Measurements from ENCODE around the gene KRT16.
"Not testable (repeated sequence)": the region's sequence is repeated elsewhere in the genome, so short reads cannot be mapped to it uniquely, and the experiment has no call there.

KRT16 gene

DNA sequence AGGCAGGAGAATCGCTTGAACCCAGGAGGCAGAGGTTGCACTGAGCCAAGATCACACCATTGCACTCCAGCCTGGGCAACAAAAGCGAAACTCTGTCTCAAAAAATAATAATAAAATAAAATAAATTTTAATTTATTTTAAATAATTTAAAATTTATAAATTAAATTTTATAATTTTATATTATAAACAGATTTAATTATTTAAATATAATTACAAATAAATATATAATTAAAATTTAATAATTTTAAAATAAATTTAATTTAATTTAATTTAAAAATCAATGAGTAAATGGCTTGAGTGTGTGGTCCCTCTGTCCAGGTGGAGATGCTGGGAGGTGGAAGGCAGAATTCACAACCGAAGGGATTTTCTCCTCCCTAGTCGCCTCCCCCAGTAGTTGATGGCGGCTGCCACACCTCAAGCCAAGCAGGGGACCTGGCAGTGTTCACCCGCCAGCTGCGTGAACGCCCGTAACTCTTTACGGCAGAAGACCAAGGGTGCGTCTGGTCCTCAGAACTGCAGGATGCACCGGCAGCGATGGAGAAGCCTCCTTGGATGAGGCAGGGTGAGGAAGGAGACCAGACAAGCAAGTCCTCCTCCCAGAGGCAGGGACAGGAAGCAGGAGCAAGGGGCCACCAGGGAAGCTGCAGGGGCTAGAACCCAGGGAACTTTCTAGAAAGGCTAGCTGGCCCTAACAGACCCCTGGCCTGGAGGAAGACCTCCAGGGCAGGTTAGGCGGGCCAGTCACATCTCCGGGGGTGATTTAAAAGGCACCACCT is 34.7 kb upstream of the KRT16 start:
- DNase-seq = no peak

- no peak for DNase-seq
These were observed 29.9 kb upstream of the KRT16 start for GRCh38 chr17:41642252-41643156.

DNA sequence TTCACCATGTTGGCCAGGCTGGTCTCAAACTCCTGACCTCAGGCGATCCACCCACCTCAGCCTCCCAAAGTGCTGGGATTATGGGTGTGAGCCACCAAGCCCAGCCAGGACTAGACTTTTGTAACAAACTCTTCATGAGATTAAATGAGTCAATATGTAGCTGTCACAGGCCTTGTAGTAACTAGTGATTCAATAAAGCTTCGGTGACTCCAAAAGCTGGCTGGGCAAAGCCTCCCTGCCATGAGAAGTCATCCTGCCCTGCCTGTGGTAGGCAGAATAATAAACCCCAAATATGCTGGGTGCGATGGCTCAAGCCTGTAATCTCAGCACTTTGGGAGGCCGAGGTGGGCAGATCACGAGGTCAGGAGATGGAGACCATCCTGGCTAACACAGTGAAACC is 28.0 kb upstream of the KRT16 start:
- not testable (repeated sequence) for DNase-seq

- no peak for DNase-seq
These were observed 27.2 kb upstream of the KRT16 start for GRCh38 chr17:41639492-41640473.

DNA sequence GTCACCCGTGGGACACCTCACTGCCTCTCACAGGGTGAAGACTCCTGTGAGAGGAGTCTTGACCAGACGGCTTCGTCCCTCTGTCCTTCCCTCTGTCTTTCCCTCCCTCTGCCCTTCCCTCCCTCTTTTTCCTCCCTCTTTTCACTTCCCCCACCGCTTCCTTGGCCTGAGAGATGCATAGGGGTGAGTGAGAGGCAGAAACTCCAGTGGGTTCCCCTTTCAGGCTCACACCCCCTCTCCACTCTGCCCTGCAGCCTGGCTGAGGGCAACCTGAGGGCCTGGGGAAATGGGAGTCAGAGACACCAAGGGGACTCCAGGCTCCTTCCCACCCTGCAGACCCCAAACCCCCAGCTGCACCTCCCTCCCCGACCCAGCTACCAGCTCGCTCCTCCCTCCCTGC is 26.4 kb upstream of the KRT16 start:
- DNase-seq = no peak

GRCh38 chr17:41638194-41638593 is 25.6 kb upstream of the KRT16 start:
- DNase-seq = no peak

GRCh38 chr17:41636652-41637051 is 24.1 kb upstream of the KRT16 start:
- DNase-seq = no peak

DNA sequence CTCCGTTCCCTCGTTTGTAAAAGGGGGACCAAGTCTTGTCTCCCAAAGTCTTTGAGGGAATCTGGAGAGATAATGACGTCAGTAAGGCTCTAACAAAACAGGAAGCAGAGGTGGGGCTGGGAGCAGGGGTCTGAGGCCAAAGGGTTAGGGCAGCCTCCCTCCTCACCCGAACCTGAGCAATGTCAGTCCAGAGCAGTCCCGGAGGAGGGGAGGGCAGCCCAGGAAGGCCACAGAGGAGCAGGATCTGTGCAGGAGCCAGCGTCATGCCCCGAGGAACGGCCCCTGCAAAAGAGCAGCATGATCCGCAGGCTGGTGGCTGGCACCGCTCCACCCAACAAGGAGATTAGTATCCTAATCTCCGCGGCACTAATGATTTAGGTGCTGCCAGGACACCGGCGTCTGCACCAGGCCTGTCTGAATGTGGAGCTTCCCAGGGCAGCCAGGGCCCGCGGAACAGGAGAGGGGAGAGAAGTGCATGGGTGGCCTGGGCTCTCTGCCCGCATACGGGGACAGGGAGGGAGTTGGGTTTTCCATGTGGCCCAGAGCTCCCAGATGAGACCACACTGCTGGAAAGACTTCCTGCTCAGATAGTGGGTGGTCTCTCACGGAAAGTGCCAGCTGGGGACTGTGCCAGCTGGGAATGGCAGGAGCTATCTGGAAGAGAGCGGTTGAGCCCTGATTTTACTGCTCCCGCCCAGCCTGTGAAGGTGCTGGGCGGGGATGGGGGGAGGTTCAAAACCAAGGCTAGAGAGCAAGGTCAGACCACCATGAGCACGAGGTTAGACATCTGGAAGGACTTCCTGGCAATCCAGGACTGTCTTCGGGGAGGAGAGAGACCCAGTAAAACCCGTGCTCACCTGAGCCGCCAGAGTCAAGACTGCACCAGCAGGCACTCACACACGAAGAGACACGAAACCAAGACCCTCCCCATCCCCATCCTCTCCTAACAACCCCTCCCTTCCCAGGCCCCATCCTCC is 22.8 kb upstream of the KRT16 start:
- no peak for DNase-seq

GRCh38 chr17:41634639-41635038 is 22.1 kb upstream of the KRT16 start:
- DNase-seq = no peak

DNA sequence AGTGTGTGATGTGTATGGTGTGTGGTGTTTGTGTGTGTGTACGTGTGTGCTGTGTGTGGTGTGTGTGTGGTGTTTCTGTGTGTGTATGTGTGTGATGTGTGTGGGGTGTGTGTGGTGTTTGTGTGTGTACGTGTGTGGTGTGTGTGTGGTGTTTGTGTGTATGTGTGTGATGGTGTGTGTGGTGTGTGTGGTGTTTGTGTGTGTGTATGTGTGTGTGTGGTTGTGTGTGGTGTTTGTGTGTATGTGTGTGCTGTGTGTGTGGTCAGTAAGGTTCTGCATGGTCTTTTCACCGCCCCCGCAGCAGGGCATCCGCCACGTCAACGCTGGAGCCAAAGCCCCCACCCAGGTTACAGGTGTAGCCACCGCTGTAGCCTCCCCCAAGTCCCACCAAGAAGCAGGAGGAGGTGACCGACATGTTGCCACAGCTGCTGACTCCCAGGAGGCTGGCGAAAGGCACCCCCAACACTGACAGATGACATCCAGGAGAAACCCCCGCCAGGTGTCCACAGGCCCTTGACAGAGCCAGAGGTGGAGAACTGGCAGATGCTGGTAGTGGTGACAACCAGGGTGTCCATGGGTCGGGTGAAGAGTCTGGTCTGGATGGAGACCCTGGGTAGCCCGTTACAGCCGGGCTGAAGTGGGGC is 21.1 kb upstream of the KRT16 start:
- peak; percentile 28 for DNase-seq

- no peak for DNase-seq
These were observed 20.0 kb upstream of the KRT16 start for GRCh38 chr17:41632482-41633105.

DNA sequence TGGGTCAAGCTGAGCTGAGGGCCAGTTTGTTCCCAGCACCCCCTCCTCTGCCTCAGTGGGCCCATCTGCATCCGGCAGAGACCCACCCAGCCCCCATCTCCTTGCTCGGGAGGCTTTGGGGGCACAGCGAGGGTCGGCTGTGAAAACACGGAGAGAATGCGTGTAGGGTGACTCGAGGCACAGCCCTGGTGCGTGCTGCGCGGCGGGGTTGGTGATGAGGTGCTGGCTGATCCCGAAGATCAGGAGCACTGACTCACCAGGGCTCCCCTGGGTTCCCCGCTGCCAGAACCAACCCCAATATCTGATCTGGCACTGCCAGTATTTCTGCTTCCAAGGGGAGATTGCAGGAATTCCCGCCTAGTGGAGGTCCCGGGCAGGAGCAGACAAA is 19.3 kb upstream of the KRT16 start:
- no peak for DNase-seq

DNA sequence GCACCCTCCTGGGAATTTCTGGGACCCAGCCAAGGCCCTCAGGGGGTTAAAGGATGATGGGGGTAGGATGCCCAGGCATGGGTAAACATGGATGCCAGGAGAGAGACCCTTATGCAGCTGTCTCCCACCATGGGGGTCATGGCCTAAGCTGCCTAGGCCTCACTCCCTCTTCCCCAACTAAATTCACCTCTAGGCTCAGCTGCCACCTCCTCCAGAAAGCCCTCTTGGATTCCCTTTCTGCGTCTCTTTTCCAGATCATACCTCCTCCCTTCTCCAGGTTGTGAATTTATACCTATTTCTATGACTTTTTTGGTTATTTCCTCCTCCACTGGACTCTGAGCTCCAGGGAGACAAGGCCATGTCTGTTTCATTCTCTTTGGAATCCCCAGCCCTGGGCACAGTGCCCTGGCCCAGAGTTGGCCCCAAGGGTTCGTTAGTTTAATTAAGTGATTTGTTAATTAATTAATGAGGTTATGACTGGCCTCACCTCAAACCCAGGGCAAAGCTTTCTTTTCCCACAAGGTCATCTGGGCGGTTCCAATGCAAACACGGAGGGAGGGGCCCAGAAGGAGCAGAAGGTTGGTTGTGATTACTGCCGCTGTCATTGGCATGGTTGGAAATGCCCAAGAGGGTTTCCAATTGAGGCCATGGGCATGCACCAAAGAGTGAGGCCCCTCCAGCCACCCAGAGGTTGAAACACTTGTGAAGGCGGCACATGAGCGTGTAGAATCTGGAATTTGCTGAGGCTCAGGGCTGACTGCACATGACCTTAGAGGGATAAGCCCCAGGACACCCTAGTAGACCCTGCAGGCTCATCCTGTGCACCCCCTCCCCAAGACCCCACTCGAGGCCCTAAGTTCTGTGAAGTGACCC is 18.7 kb upstream of the KRT16 start:
- peak; percentile 24 for DNase-seq

DNA sequence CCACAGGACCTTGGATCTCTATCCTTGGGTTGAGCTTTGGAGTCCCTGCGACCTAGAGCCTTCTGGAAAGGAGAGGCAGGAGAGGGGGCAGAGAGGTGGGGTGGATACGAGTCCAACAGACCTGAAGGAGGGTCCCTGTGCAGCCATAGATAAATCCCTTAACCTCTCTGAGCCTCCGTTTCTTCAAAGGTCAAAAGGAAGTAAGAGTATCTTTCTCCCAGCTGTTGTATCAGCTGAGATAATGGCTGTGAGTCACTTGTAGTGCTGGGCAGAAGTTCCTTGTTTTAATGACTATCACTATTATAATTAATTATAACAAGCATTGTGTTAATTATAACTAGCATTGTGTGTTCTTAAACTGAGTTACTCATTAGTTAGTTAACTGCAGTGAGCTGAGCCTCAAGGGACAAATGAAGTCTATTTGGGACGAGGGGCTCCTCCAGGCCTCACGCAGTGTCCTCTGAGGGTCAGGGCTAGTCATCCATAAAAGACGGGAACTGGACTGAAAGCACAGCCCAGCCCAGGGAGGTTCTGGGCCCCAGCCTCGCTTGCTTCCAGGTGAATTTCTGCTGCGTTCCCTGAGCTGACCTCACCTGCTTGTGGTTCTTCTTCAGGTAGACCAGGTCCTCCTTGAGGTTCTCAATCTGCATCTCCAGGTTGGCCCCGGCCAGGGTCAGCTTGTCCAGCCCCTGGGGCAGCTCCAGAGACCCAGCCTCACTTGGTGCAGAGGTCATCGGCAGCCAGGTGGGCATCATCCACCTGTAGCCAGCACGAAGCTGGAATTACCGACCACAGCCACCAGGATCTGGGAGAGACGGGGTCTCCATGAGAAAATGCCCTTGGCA is 17.5 kb upstream of the KRT16 start:
- peak; percentile 30 for DNase-seq

- no peak for DNase-seq
These were observed 16.7 kb upstream of the KRT16 start for GRCh38 chr17:41629316-41629715.

DNA sequence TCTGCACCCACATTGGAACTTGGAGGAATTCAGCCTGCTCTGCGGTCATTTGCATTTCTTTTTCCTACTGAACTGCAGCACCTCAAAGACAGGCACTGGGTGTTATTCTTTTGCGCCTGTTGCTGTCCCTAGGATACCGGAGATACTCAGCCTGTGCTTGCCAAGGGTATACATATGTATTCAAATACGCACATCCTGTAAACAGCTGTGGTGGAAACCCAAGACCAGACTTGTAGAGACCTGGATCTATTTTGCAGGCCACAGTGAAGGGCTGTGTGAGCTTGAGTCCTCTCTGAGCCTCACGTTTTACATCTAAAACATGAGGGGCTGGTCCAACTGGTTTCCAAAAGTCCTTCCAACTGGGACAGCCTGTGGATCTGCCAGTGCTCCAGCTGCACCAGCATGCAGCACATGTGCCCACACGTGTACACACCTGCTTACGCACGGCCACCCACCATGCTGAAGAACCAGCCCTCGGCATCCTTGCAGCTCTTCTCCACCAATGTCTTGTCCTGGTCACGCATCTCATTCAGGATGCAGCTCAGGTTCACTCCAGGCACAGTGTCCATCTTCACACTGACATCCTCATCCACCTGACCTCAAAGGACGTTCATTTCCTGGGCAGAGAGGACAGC is 16.2 kb upstream of the KRT16 start:
- not testable (repeated sequence) for DNase-seq

DNA sequence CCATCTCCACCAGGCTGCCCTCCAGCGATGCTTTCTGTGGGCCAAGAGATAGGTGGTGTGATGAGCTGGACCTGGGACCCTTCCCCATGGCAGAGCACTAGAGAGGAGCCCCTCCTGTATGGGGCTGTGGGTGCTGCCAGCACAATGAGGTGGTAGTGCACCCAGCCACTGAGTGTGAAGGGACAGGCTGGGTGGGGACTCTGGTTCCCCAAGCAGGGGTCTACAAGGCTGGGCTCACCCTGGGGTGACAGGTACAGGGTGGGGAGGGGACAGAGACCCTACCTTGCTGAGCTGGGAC is 15.5 kb upstream of the KRT16 start:
- not testable (repeated sequence) for DNase-seq

Data from hematopoietic multipotent progenitor cell treated with erythropoietin and hydrocortisone succinate and interleukin-3 and kit ligand, for 4 days (in vitro differentiated cells).